Activated CD4-positive, CD25-positive, alpha-beta regulatory T cell (primary cell): ENCODE results near the gene NPBWR2.
"Not testable (repeated sequence)": the region's sequence is repeated elsewhere in the genome, so short reads cannot be mapped to it uniquely, and the experiment has no call there.

ENCODE experiments used
- DNase-seq, 4 experiments: peaks; one replicate each; lab custom pipeline; 2025; lab: John Stamatoyannopoulos, UW

NPBWR2 gene

GRCh38 chr20:64103871-64104666, 3.3 kb downstream of the NPBWR2 start:
- DNase-seq: no peak

- no peak for DNase-seq
These were observed 4.6 kb downstream of the NPBWR2 start for GRCh38 chr20:64102647-64103354.

DNA sequence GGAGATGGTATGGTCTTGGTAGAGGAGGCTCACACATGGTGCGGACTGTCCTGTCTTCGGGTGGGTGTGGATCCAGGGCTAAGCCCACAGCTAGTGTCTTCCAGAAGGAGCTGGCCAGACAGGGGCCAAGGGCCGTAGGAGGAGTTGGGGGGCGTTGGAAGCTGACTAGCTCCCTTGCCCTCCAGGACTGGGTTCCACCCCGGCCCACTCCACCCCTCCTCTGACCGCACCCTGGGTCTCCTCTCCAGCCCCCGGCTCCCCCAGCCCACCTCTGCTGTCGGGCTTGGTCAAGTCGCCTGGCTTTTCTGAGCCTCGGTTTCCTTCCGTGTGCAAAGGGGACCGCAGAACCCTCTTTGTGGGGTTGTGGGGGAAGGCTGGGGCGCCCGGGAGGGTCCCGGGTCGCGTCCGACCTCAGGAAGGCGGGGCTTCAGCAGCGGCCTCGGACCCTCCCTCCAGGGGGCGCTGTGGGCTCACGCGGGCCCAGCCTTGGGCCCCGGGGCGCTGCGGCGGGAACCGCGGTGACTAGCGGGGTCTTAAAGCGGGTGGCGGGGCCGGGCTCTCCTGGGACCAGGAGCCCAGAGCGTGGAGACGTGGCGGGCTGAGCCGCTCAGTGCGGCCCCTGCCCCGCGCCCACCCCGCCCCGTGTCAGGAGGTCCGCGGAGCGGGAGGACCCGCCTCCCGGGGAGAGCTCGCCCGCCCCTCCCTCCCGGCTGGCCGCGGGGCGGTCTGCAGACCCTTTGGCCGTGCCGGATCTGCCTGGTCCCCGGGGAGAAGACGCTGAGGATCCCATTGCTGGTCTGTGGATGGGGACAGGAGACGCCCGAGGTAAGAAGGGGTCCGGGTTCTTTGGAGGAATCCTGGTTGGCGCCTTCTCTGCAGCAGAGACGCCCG, 5.4 kb downstream of the NPBWR2 start:
- peak; percentile 50 to 59 (median 54) for DNase-seq

DNA sequence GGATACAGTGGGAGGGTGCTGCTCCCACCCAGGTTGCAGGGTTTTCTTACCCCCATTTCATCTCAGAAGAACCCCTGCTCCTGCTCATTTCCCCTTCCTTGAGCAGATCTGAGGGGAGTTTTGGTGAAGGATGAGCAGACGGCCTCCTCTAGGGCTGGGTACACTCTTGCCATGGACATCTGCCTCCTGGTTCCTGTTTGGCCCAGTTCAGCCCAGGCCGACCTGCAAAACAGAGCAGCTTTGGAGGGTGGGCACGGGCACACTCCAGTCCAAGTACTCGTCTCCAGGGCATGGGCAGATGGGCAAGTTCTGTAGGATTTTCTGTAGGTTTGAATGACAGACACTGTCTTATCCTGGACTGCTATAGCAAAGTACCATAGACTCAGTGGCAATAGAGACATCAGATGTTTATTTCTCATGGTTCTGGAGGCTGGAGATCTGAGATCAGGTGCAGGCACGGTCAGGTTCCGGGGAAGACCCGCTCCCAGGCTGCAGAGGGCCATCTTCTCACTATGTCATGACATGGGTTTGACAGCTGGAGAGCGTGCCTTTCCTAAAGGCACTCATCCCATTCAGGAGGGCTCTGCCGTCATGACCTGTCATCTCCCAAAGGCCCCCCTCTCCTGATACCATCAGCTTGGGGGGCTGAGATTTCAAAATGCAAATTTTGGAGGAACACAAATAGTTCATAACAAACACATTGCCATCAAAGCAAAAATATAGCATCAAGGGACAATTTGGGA, 6.2 kb downstream of the NPBWR2 start:
- no peak for DNase-seq

DNA sequence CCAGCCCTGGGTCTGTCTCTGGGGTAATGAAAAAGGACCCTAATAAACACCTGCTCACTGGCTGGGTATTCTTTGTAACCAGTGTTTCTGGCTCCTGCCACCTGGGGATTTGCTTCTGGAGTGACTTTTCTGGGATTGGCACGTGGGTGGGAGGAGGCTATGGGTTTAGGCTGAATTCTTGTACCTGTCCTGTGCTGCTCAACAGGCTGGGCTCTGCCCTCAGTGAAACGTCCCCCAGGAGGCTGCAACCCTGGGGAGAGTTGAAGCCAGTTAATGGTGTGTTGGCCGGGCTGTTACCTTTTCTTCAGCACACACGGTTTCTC, 6.8 kb downstream of the NPBWR2 start:
- DNase-seq: no peak

- no peak for DNase-seq
These were observed 7.3 kb downstream of the NPBWR2 start for GRCh38 chr20:64099880-64100565.

DNA sequence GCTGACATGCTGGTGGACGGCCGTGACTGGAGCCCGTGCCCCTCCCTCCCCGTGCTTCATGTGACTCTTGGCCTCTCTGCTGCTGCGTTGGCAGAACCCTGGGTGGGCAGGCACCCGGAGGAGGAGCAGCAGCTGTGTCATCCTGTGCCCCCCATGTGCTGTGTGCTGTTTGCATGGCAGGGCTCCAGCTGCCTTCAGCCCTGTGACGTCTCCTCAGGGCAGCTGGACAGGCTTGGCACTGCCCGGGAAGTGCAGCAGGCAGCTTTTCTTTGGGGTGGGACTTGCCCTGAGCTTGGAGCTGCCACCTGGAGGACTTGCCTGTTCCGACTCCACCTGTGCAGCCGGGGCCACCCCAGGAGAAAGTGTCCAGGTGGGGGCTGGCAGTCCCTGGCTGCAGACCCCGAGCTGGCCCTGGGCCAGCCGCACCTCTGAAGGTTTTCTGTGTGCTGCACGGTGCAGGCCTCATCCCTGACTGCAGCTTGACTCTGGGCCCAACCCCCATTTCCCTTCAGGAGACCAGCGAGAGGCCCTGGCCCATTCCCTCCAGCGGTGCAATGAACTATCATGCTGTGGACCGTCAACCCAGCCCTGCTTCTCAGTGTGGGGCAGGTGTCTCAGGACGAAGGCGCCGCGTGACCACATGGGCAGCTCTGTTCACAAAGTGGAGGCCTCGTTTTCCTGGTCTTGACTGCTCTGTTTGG, 8.1 kb downstream of the NPBWR2 start:
- no peak for DNase-seq

GRCh38 chr20:64098471-64099013, 8.8 kb downstream of the NPBWR2 start:
- DNase-seq: no peak

DNA sequence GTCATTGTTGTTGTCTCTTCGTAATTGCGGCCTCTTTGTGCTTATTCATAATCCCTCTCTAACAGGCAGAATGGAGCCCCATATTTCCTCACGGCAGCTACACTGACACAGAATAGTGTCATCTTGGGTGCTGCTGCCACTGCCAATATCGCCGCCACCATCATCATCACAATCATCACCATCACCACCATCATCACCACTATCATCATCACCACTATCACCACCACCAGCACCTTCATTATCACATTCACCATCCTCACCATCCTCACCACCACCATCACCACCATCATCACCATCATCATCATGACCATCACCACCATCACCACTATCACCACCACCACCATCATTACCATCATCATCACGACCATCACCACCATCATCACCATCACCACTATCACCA, 10.8 kb downstream of the NPBWR2 start:
- DNase-seq: no peak

DNA sequence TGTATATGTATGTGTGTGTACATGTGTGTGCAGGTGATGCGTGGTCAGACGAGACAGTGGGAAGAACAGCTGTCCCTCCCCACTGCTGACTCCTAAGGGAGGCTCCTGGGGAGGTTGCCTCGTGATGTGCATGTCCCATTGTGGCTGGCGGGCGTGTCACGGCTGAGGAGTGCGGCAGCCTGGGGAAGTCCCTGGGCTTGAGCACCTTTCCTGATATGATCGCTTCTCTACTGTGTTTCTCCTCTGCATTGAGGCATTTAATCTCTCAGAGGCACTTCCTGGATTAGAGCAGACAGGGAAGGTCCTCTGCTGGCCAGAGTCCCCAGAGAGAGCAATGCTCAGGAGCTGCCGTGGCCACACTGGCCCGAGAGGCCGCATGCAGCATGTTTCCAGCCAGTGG, 11.4 kb downstream of the NPBWR2 start:
- DNase-seq: no peak

DNA sequence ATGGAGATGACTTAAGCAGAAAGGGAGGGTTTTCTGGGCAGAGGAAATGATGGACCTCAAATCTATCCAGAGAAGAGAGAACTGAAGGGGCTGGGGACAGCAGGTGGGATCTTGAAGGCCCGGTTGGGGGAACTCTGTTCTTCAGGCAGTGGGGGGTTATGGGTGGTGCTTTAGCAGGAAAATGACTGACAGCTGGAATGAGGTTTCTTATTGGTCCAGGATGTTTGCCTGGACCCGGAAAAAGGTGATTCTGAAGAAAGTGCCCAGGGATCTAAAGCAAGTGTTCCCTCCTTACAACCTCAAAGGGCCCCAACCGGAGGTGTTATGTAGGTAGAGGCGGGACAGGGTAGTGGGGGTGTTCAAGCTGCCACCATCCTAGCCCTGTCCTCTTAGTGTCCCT, 11.9 kb downstream of the NPBWR2 start:
- DNase-seq: no peak

GRCh38 chr20:64093013-64093503, 14.3 kb downstream of the NPBWR2 start:
- no peak for DNase-seq

GRCh38 chr20:64092258-64093012, 14.9 kb downstream of the NPBWR2 start:
- no peak for DNase-seq

GRCh38 chr20:64091770-64092169, 15.6 kb downstream of the NPBWR2 start:
- no peak for DNase-seq

GRCh38 chr20:64091340-64091739, 16.0 kb downstream of the NPBWR2 start:
- no peak for DNase-seq

- no peak for DNase-seq
These were observed 17.2 kb downstream of the NPBWR2 start for GRCh38 chr20:64090165-64090564.

DNA sequence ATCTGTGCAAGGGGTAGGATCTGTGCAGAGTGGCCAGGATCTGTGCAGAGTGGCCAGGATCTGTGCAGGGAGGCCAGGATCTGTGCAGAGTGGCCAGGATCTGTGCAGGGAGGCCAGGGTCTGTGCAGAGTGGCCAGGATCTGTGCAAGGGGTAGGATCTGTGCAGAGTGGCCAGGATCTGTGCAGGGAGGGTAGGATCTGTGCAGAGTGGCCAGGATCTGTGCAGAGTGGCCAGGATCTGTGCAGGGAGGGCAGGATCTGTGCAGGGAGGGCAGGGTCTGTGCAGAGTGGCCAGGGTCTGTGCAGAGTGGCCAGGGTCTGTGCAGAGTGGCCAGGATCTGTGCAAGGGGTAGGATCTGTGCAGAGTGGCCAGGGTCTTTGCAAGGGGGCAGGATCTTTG, 18.8 kb downstream of the NPBWR2 start:
- not testable (repeated sequence) for DNase-seq

DNA sequence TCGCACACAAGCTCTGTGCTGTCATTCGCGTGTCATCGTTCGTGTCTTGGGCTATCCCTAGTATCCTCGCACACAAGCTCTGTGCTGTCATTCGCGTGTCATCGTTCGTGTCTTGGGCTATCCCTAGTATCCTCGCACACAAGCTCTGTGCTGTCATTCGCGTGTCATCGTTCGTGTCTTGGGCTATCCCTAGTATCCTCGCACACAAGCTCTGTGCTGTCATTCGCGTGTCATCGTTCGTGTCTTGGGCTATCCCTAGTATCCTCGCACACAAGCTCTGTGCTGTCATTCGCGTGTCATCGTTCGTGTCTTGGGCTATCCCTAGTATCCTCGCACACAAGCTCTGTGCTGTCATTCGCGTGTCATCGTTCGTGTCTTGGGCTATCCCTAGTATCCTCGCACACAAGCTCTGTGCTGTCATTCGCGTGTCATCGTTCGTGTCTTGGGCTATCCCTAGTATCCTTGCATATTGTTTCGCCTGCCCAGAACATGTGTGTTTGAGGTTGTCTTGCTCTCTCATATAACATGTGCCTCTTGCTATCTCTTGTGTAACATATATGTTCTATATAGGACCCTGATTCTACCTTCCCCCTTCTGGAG, 20.0 kb downstream of the NPBWR2 start:
- not testable (repeated sequence) for DNase-seq

DNA sequence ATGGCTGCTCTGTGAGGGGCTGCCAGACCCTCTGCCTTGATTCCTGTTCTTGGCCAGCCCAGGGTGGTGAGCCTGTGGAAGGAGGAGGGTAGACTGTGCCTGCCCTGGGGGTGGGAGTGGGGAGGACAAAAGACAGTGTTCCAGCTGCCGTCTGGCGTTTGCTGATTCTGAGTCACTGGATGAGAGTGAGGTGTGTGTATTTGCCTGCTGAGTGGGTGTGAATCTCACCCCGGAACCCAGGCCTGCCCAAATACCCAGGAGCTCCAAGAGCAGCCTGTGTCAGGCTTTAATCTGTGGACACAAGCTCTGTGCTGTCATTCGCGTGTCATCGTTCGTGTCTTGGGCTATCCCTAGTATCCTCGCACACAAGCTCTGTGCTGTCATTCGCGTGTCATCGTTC, 20.6 kb downstream of the NPBWR2 start:
- no peak for DNase-seq
